H1 (cell line): ENCODE data around the gene L3MBTL4. TPM values are rescaled to one million over a fixed set of nuclear protein-coding genes. Genes with fewer than 3 reads are reported as not detected.

Source experiments
- CTCF ChIA-PET: fragments of 300-600 bp; sonication (Branson Sonifier 250); formaldehyde crosslinking; loops from one replicate; lab custom pipeline; 2021; ENCODE audit not compliant: partially characterized antibody; lab: Charles Lee
- POLR2A ChIA-PET: fragments of 300-600 bp; sonication (Branson Sonifier 250); formaldehyde crosslinking; loops from one replicate; lab custom pipeline; 2021; ENCODE audit warnings: inconsistent platforms; ENCODE audit not compliant: partially characterized antibody; lab: Charles Lee
- DNase-seq, 2 experiments: peaks; one replicate each; pipeline versions ENCODE4 v3.0.0 to v3.0.0-alpha.2; 2010 to 2022; ENCODE audit warnings: low spot score in 2 of 2, low read depth in 1 of 2, mixed read lengths in 1 of 2
- FAIRE-seq: peaks from 2 replicates; lab custom pipeline; 2011; peaks lifted over from hg19 to GRCh38; lab: Jason Lieb, UNC
- H2AFZ ChIP-seq: 2 replicates; pipeline ENCODE4 v1.8.1; 2012; ENCODE audit warnings: low read length, inconsistent platforms
- H2AK5ac ChIP-seq: 2 replicates; pipeline ENCODE4 v1.6.1; 2013; ENCODE audit warnings: low read depth, low read length
- H2BK120ac ChIP-seq: replicated peaks from 2 replicates; pipeline ENCODE3; 2013; ENCODE audit warnings: low read depth, low read length, inconsistent platforms
- H2BK12ac ChIP-seq: 2 replicates; pipeline ENCODE4 v1.6.1; 2013; ENCODE audit warnings: low read depth, low read length
- H2BK15ac ChIP-seq: 2 replicates; pipeline ENCODE4 v1.6.1; 2013; ENCODE audit warnings: low read length
- H2BK20ac ChIP-seq: 2 replicates; pipeline ENCODE4 v1.6.1; 2013; ENCODE audit warnings: low read length
- H2BK5ac ChIP-seq: 2 replicates; pipeline ENCODE4 v1.6.1; 2013; ENCODE audit warnings: low read depth, low read length
- H3K14ac ChIP-seq: 2 replicates; pipeline ENCODE4 v1.6.1; 2013; ENCODE audit warnings: inconsistent platforms; ENCODE audit not compliant: insufficient read length
- H3K18ac ChIP-seq: 2 replicates; pipeline ENCODE4 v1.6.1; 2013; ENCODE audit warnings: low read length; ENCODE audit errors: extremely low read depth
- H3K23ac ChIP-seq: 2 replicates; pipeline ENCODE4 v1.6.1; 2013; ENCODE audit warnings: inconsistent platforms; ENCODE audit not compliant: insufficient read length
- H3K23me2 ChIP-seq: 2 replicates; pipeline ENCODE4 v1.6.1; 2013; ENCODE audit warnings: low read depth, low read length
- H3K27ac ChIP-seq: 2 replicates; pipeline ENCODE4 v1.6.1; 2011; ENCODE audit warnings: low read depth, low read length, inconsistent platforms
- H3K27me3 ChIP-seq, 4 experiments: replicated peaks in 1 of 4; 1 replicate in 1 of 4; 2 replicates in 3 of 4; pipeline versions ENCODE4 v1.6.1 to v1.8.1; 2011 to 2013; ENCODE audit warnings: low read length in 3 of 4, mild to moderate bottlenecking in 3 of 4, inconsistent platforms in 2 of 4, mixed read lengths in 2 of 4, moderate library complexity in 1 of 4; ENCODE audit not compliant: control insufficient read depth in 3 of 4, insufficient read depth in 3 of 4; ENCODE audit errors: extremely low read depth in 1 of 4
- H3K36me3 ChIP-seq, 4 experiments: 2 replicates each; pipeline versions ENCODE4 v1.6.1 to v1.8.1; 2011 to 2013; ENCODE audit warnings: mild to moderate bottlenecking in 4 of 4, low read length in 3 of 4, moderate library complexity in 2 of 4, control low read depth in 1 of 4, inconsistent platforms in 1 of 4; ENCODE audit not compliant: insufficient read depth in 4 of 4, control insufficient read depth in 2 of 4
- H3K4ac ChIP-seq: replicated peaks from 2 replicates; pipeline ENCODE3; 2013; ENCODE audit warnings: low read length, low read depth, mixed read lengths, inconsistent platforms; ENCODE audit not compliant: insufficient read length
- H3K4me1 ChIP-seq, 4 experiments: replicated peaks in 1 of 4; 1 replicate in 1 of 4; 2 replicates in 3 of 4; pipeline versions ENCODE4 v1.6.1 to v1.8.1; 2011 to 2013; ENCODE audit warnings: low read length in 3 of 4, inconsistent platforms in 2 of 4, mixed read lengths in 1 of 4; ENCODE audit not compliant: insufficient read depth in 4 of 4, control insufficient read depth in 3 of 4
- H3K4me2 ChIP-seq, 2 experiments: 2 replicates each; pipeline versions ENCODE4 v1.6.1 to v1.8.1; 2011 to 2013; ENCODE audit warnings: low read depth in 2 of 2, low read length in 2 of 2, control low read depth in 1 of 2, inconsistent platforms in 1 of 2, mild to moderate bottlenecking in 1 of 2; ENCODE audit not compliant: insufficient read depth in 1 of 2
- H3K4me3 ChIP-seq, 4 experiments: fragments of 200-600, 300-600 bp in 1 of 4; sonication (generic), shearing (Covaris generic), sonication (Bioruptor Twin) in 1 of 4; 2 replicates each; pipeline versions ENCODE4 v1.5.1 to v1.8.1; 2011 to 2016; ENCODE audit warnings: low read length in 4 of 4, low read depth in 3 of 4, control low read depth in 2 of 4, inconsistent platforms in 2 of 4, mild to moderate bottlenecking in 2 of 4, mixed read lengths in 1 of 4, moderate library complexity in 1 of 4; ENCODE audit not compliant: insufficient read depth in 2 of 4; ENCODE audit errors: extremely low read depth in 1 of 4
- H3K56ac ChIP-seq: replicated peaks from 2 replicates; pipeline ENCODE3; 2013; ENCODE audit warnings: low read depth, mild to moderate bottlenecking, mixed read lengths, low read length, inconsistent platforms; ENCODE audit not compliant: insufficient read length
- H3K79me1 ChIP-seq: 2 replicates; pipeline ENCODE4 v1.6.1; 2013; ENCODE audit warnings: low read depth, low read length, control low read depth
- H3K79me2 ChIP-seq, 2 experiments: 2 replicates each; pipeline versions ENCODE4 v1.6.1 to v1.8.1; 2012 to 2013; ENCODE audit warnings: low read length in 2 of 2, mild to moderate bottlenecking in 2 of 2, inconsistent platforms in 1 of 2; ENCODE audit not compliant: insufficient read depth in 2 of 2, control insufficient read depth in 1 of 2
- H3K9ac ChIP-seq, 4 experiments: replicated peaks in 1 of 4; 1 replicate in 1 of 4; 2 replicates in 3 of 4; pipeline versions ENCODE4 v1.6.1 to v1.8.1; 2011 to 2013; ENCODE audit warnings: low read depth in 3 of 4, low read length in 3 of 4, control low read depth in 2 of 4, mild to moderate bottlenecking in 2 of 4, moderate library complexity in 2 of 4, inconsistent platforms in 1 of 4; ENCODE audit errors: extremely low read depth in 1 of 4
- H3K9me3 ChIP-seq, 2 experiments: 2 replicates each; pipeline versions ENCODE4 v1.6.1 to v1.8.1; 2012 to 2013; ENCODE audit warnings: mild to moderate bottlenecking in 2 of 2, moderate library complexity in 2 of 2, control low read depth in 1 of 2, inconsistent platforms in 1 of 2, low read depth in 1 of 2, low read length in 1 of 2, mixed read lengths in 1 of 2; ENCODE audit not compliant: insufficient read depth in 2 of 2
- H4K20me1 ChIP-seq, 2 experiments: replicated peaks in 1 of 2; 2 replicates each; pipeline versions ENCODE3 to v1.8.1; 2011 to 2013; ENCODE audit warnings: inconsistent platforms in 2 of 2, low read length in 2 of 2, mild to moderate bottlenecking in 1 of 2; ENCODE audit not compliant: insufficient read depth in 2 of 2, control insufficient read depth in 1 of 2
- H4K5ac ChIP-seq: 2 replicates; pipeline ENCODE4 v1.6.1; 2013; ENCODE audit warnings: low read length, low read depth, mixed read lengths, inconsistent platforms; ENCODE audit not compliant: insufficient read length
- H4K8ac ChIP-seq: 2 replicates; pipeline ENCODE4 v1.8.0; 2013; ENCODE audit warnings: mild to moderate bottlenecking, moderate library complexity, low read length, inconsistent platforms; ENCODE audit not compliant: insufficient read depth; ENCODE audit errors: extremely low read depth
- H4K91ac ChIP-seq: replicated peaks from 2 replicates; pipeline ENCODE3; 2013; ENCODE audit warnings: low read length, mixed read lengths, inconsistent platforms; ENCODE audit not compliant: insufficient read length
- BCL11A ChIP-seq, 2 experiments: IDR thresholded peaks; one replicate each; pipeline ENCODE4 v1.6.1; 2011; ENCODE audit warnings: low read depth in 2 of 2, low read length in 2 of 2, mild to moderate bottlenecking in 2 of 2
- CEBPB ChIP-seq: IDR thresholded peaks from 2 replicates; pipeline ENCODE4 v1.6.1; 2012; ENCODE audit warnings: low read depth, low read length
- EP300 ChIP-seq, 2 experiments: IDR thresholded peaks; 1 replicate in 1 of 2; 2 replicates in 1 of 2; pipeline ENCODE4 v1.6.1; 2011 to 2012; ENCODE audit warnings: low read depth in 2 of 2, low read length in 2 of 2, mild to moderate bottlenecking in 2 of 2, borderline replicate concordance in 1 of 2, inconsistent platforms in 1 of 2, moderate library complexity in 1 of 2
- JUN ChIP-seq: IDR thresholded peaks from 2 replicates; pipeline ENCODE4 v1.6.1; 2011; ENCODE audit warnings: low read depth, mild to moderate bottlenecking, improper control_type of control experiment, low read length
- KDM5A ChIP-seq: fragments of 200-600 bp; IDR thresholded peaks from 2 replicates; pipeline ENCODE4 v1.7.1; 2012; ENCODE audit warnings: mild to moderate bottlenecking, low read length, inconsistent platforms, mixed read lengths
- PHF8 ChIP-seq: fragments of 200-600 bp; sonication (generic); conservative IDR thresholded peaks from 2 replicates; pipeline ENCODE4 v1.7.1; 2012; ENCODE audit warnings: low read depth, mild to moderate bottlenecking, inconsistent platforms, low read length, moderate library complexity
- RAD21 ChIP-seq, 2 experiments: IDR thresholded peaks in 1 of 2; conservative IDR thresholded peaks in 1 of 2; 2 replicates each; pipeline ENCODE4 v1.6.1; 2011; ENCODE audit warnings: low read depth in 2 of 2, low read length in 2 of 2, improper control_type of control experiment in 1 of 2, inconsistent platforms in 1 of 2, mild to moderate bottlenecking in 1 of 2, moderate library complexity in 1 of 2
- RBBP5 ChIP-seq: IDR thresholded peaks from 2 replicates; pipeline ENCODE4 v1.7.1; 2012; ENCODE audit warnings: low read depth, mild to moderate bottlenecking, inconsistent platforms, low read length, moderate library complexity, borderline replicate concordance
- RFX5 ChIP-seq: IDR thresholded peaks from 2 replicates; pipeline ENCODE4 v1.6.1; 2011; ENCODE audit warnings: low read depth, low read length, improper control_type of control experiment, borderline replicate concordance
- SIRT6 ChIP-seq: IDR thresholded peaks from one replicate; pipeline ENCODE4 v1.7.1; 2012; ENCODE audit warnings: low read length, inconsistent platforms
- SP4 ChIP-seq: IDR thresholded peaks from 2 replicates; pipeline ENCODE4 v1.6.1; 2012; ENCODE audit warnings: low read length, inconsistent platforms
- TEAD4 ChIP-seq: IDR thresholded peaks from 2 replicates; pipeline ENCODE4 v1.6.1; 2012; ENCODE audit warnings: low read depth, low read length, inconsistent platforms, mixed read lengths
- WGBS, 2 experiments: shearing (Covaris generic) in 1 of 2; methylation state at CpG; one replicate each; pipeline versions ENCODE4 v1.1.6 to v1.1.7; 2013 to 2015; ENCODE audit warnings: low lambda C conversion rate in 2 of 2, mixed read lengths in 2 of 2, inconsistent platforms in 1 of 2, low coverage in 1 of 2, missing lambda C conversion rate in 1 of 2; ENCODE audit not compliant: insufficient replicate concordance in 2 of 2, insufficient coverage in 1 of 2, insufficient read length in 1 of 2; ENCODE audit errors: extremely low coverage in 1 of 2, missing lambda C conversion rate in 1 of 2; 5-methylcytosine and 5-hydroxymethylcytosine counted together
- polyA plus RNA-seq, 7 experiments: library from polyadenylated mRNA; depleted of rRNA in 3 of 7; stranded (reverse) in 5 of 7; unstranded in 2 of 7; fragments of >200 nt in 5 of 7; fragments of 200-250 nt in 2 of 7; gene quantifications; 1 replicate in 5 of 7; 2 replicates in 1 of 7; 4 replicates in 1 of 7; pipeline versions ENCODE4 v1.2.1 to v1.2.3, GENCODE V29; 2011 to 2013; ENCODE audit warnings: missing spikeins in 2 of 7, mixed read lengths in 2 of 7
- total RNA-seq: library from RNA; stranded (reverse); fragmentation: NEBNext Ultra II Directional; extraction: Animal tissue kit (Norgen Biotek cat#: 25700); gene quantifications from 2 replicates; pipeline ENCODE4 v1.2.1, GENCODE V29; 2021
- TF ChIP-seq, protein P1 (sequence below): IDR thresholded peaks from 2 replicates; pipeline ENCODE4 v1.6.1; 2012; ENCODE audit warnings: inconsistent platforms
- TF ChIP-seq, protein P2 (sequence below): IDR thresholded peaks from 2 replicates; pipeline ENCODE4 v1.6.1; 2011; ENCODE audit warnings: low read depth, mild to moderate bottlenecking, low read length; ENCODE audit not compliant: insufficient read depth

L3MBTL4 gene
- total and polyA plus RNA-seq, 2 of the 8 experiments (the other 6 are each of a cell fraction or from before 2014, with no cell fraction given) = 1.0 to 2.1 TPM

GRCh38 chr18:6310714-6311113 lies 104.0 kb downstream of the L3MBTL4 start:
- CTCF ChIA-PET = interaction anchor here (0.6 to 0.9 kb wide), 2 partner anchors 24 to 691 kb away, joined by 3 read pairs; no protein-coding TSS in a partner anchor
- H3K27ac ChIP-seq = no peak overlapping the region

More at GRCh38 chr18:6310714-6311113, 104.0 kb downstream of the L3MBTL4 start:
- H2BK5ac ChIP-seq = no peak overlapping the region
- H3K4me3 ChIP-seq = no peak overlapping the region
- FAIRE-seq (no peak), DNase-seq (no peak)
- H4K8ac ChIP-seq = no peak overlapping the region
- H4K91ac ChIP-seq = no peak overlapping the region
- H3K18ac ChIP-seq = no peak overlapping the region
- no peak overlapping the region for H3K14ac ChIP-seq
- TF ChIP-seq KDM5A (no peak), SIRT6 (no peak), BCL11A (IDR thresholded peaks at IDR 0.05; ENCODE audit: low read depth in 2 of 2, low read length in 2 of 2) (no peak), CEBPB (no peak), TEAD4 (no peak), RFX5 (no peak), SP4 (no peak), RBBP5 (no peak), RAD21 (IDR thresholded peaks at IDR 0.05 in 1 of 2, conservative IDR thresholded peaks at IDR 0.05 in 1 of 2; ENCODE audit: low read depth in 2 of 2, low read length in 2 of 2) (no peak), JUN (no peak), EP300 (IDR thresholded peaks at IDR 0.05; ENCODE audit: borderline replicate concordance in 1 of 2, low read depth in 2 of 2, low read length in 2 of 2) (no peak), PHF8 (no peak)
- TF ChIP-seq, protein P1, sequence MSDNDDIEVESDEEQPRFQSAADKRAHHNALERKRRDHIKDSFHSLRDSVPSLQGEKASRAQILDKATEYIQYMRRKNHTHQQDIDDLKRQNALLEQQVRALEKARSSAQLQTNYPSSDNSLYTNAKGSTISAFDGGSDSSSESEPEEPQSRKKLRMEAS = no peak
- TF ChIP-seq, protein P2, sequence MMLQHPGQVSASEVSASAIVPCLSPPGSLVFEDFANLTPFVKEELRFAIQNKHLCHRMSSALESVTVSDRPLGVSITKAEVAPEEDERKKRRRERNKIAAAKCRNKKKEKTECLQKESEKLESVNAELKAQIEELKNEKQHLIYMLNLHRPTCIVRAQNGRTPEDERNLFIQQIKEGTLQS = no peak
- H3K4me2 ChIP-seq = no peak overlapping the region
- H3K23me2 ChIP-seq = no peaks in the 10 kb centered on the region
- no peak overlapping the region for H2BK120ac ChIP-seq
- H3K79me2 ChIP-seq = no peaks in the 10 kb centered on the region
- no peak overlapping the region for H2BK12ac ChIP-seq
- POLR2A ChIA-PET = no interaction called here
- no peaks in the 10 kb centered on the region for H3K79me1 ChIP-seq
- no peak overlapping the region for H3K23ac ChIP-seq
- H2BK20ac ChIP-seq = no peak overlapping the region
- no peak overlapping the region for H2AK5ac ChIP-seq
- no peak overlapping the region for H3K56ac ChIP-seq
- no peak overlapping the region for H2AFZ ChIP-seq
- H3K9ac ChIP-seq = no peak overlapping the region
- H3K36me3 ChIP-seq = no peaks in the 10 kb centered on the region
- no peaks in the 10 kb centered on the region for H3K27me3 ChIP-seq
- no peak overlapping the region for H4K5ac ChIP-seq
- no peak overlapping the region for H2BK15ac ChIP-seq
- no peak overlapping the region for H3K4ac ChIP-seq
- no peaks in the 10 kb centered on the region for H3K4me1 ChIP-seq
- peaks cover 0 to 3% of the 10 kb centered on the region in 2 experiments for H4K20me1 ChIP-seq
- WGBS, 2 experiments = 91% methylated on average over 2 of the region's 2 CpGs; no CpG with 5 or more reads in 1 of the 2 experiments
- no peaks in the 10 kb centered on the region for H3K9me3 ChIP-seq
